ENCODE results near the gene NOS1AP. TPM values are rescaled to one million over a fixed set of nuclear protein-coding genes. Genes with fewer than 3 reads are reported as not detected.

Gene NOS1AP
- total RNA-seq, 2 donors from 2014 or later: 3.1 to 4.0 TPM

DNA sequence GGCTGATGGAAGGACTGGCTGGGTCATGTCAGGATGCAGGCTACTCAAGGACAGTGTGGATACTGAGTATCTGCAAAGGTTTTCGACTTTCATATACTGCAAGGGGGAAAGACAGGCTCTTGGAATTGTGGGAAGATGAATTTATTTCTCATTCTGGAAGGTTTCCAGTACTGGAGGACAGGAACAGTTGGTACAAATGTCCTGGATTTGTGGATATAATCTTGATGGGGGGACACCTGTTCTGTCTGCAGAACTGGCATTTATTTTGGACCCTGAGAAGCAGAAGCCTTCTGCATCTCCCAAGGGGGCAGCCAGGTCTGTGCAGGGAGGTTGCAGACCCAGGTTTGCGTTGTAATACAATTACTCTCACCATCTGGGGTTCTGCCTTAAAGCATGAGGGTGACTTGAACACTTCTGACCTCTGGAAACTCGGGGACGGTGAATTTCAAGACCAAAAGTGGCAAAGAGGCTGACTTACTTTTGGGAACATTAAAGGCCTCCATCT lies 65.8 kb downstream of the NOS1AP start:
- TF ChIP-seq, protein P1, sequence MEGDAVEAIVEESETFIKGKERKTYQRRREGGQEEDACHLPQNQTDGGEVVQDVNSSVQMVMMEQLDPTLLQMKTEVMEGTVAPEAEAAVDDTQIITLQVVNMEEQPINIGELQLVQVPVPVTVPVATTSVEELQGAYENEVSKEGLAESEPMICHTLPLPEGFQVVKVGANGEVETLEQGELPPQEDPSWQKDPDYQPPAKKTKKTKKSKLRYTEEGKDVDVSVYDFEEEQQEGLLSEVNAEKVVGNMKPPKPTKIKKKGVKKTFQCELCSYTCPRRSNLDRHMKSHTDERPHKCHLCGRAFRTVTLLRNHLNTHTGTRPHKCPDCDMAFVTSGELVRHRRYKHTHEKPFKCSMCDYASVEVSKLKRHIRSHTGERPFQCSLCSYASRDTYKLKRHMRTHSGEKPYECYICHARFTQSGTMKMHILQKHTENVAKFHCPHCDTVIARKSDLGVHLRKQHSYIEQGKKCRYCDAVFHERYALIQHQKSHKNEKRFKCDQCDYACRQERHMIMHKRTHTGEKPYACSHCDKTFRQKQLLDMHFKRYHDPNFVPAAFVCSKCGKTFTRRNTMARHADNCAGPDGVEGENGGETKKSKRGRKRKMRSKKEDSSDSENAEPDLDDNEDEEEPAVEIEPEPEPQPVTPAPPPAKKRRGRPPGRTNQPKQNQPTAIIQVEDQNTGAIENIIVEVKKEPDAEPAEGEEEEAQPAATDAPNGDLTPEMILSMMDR (IDR thresholded peaks at IDR 0.05): no peak
- no peak for TF ChIP-seq POLR2A (IDR thresholded peaks at IDR 0.05)
- intact Hi-C loops (cut with DNase I): no loop called here
- WGBS, 2 donors: 93% methylated on average over 4 of the region's 4 CpGs

DNA sequence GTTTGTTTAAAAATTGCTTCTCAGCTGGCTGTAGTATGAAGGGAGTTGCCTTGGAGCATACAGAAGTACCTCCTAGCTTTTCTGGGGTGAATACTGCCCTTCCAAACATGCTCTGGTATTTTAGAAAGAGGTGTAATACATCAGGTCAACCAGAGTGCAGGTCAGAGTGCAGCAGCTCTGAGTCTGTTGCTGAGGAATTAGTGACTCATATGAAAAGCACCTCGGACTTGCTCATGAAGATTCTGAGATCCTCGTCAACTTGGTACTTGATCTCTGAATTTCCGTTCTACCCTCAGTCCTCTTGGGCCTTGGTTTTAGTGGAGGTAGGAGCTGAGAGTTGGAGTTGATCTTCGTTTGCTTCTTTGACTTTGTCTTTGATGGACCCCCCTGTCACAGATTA lies 67.3 kb downstream of the NOS1AP start:
- no peak overlapping the region for H3K4me3 ChIP-seq
- no peaks in the 10 kb centered on the region for H3K36me3 ChIP-seq (replicated peaks in 1 of 2; ENCODE audit: insufficient read depth in 1 of 2, low read depth in 2 of 2)
- intact Hi-C loops (cut with DNase I): no loop called here
- ATAC-seq (no peak), DNase-seq (no peak)
- H3K27me3 ChIP-seq: no peaks in the 10 kb centered on the region
- no peak for TF ChIP-seq POLR2A (IDR thresholded peaks at IDR 0.05)
- TF ChIP-seq, protein P1 (IDR thresholded peaks at IDR 0.05): no peak
- WGBS, 2 donors: 68 to 70% methylated on average over 4 of the region's 4 CpGs
- H3K4me1 ChIP-seq: peaks cover 18% of the 10 kb centered on the region
- no peak overlapping the region for H3K27ac ChIP-seq
- H3K9me3 ChIP-seq: no peaks in the 10 kb centered on the region

More for the DNA sequence above, 65.8 kb downstream of the NOS1AP start:
- Histone ChIP-seq H3K27ac (no peak overlapping the region), H3K4me1 (peaks cover 25% of the 10 kb centered on the region), H3K27me3 (no peaks in the 10 kb centered on the region), H3K4me3 (no peak overlapping the region), H3K9me3 (no peaks in the 10 kb centered on the region), H3K36me3 (replicated peaks in 1 of 2; ENCODE audit: insufficient read depth in 1 of 2, low read depth in 2 of 2) (no peaks in the 10 kb centered on the region)
- ATAC-seq (no peak), DNase-seq (no peak)

DNA sequence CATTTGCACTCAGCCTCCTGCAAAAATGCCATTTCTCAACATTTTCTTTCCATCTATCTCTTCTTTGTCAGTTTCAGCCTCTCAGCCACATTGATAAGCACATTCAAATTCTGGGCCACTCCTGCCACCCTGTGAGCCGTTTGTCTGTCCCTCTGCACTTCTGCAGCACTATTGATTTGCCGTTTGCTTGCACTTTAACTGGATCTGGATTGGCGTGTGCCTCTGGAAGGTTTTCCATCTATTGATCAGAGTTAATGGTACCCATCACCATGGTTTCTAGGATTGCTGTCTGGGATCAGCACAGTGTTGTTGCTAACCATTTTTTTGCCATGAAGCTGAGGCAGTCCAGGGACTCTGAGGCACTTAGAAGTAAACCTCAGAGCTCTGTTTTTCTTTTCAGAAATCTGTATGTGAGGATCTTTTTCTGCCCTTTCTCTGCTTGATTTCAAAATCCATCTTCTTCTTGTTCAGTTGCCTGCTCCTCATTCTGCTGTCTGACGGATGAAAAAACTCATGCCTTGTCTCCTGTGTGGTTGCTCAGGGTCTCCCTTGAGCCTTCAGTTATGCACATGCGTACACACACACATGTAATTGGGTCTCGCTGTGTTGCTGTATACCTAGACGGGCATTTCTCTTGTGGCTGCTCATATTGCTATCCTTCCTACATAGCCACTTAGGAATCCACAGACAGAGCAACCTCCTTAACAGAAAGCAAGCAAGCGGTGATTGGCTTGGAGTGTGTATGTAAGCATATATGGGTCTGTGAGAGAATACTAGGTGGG lies 67.9 kb downstream of the NOS1AP start:
- Histone ChIP-seq H3K4me3 (no peak overlapping the region), H3K4me1 (peaks cover 12% of the 10 kb centered on the region), H3K27ac (no peak overlapping the region), H3K9me3 (no peaks in the 10 kb centered on the region), H3K36me3 (replicated peaks in 1 of 2; ENCODE audit: insufficient read depth in 1 of 2, low read depth in 2 of 2) (no peaks in the 10 kb centered on the region), H3K27me3 (no peaks in the 10 kb centered on the region)
- WGBS, 2 donors: 69 to 70% methylated on average over 8 of the region's 8 CpGs
- ATAC-seq: no peak
- no peak for TF ChIP-seq POLR2A (IDR thresholded peaks at IDR 0.05)
- TF ChIP-seq, protein P1 (IDR thresholded peaks at IDR 0.05): no peak
- DNase-seq: no peak
- intact Hi-C loops (cut with DNase I): no loop called here

DNA sequence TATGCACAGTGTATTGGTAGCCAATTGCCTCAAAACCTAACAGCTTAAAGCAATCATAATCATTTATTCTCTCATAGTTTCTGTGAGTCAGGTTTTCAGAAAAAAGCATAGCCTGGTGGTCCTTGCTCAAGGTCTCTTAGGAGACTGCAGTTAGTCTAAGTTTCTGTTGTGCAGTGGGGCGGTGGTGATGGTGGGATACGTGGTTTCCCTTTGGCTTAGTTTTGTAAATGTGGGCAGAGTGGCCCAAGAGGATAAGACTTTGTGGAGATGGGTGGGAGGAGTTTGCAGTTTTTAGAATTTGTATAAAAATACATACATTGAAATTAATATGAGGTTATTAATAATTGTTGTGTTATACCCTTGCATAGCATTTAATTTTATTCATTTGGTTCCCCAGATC lies 68.6 kb downstream of the NOS1AP start:
- no peak overlapping the region for H3K4me3 ChIP-seq
- H3K4me1 ChIP-seq: peaks cover 7% of the 10 kb centered on the region
- intact Hi-C loops (cut with DNase I): no loop called here
- no peaks in the 10 kb centered on the region for H3K9me3 ChIP-seq
- 87 to 90% methylated on average over 2 of the region's 2 CpGs for WGBS, 2 donors
- H3K36me3 ChIP-seq (replicated peaks in 1 of 2; ENCODE audit: insufficient read depth in 1 of 2, low read depth in 2 of 2): no peaks in the 10 kb centered on the region
- DNase-seq (no peak), ATAC-seq (no peak)
- H3K27ac ChIP-seq: no peak overlapping the region
- TF ChIP-seq POLR2A (IDR thresholded peaks at IDR 0.05): no peak
- TF ChIP-seq, protein P1 (IDR thresholded peaks at IDR 0.05): no peak
- no peaks in the 10 kb centered on the region for H3K27me3 ChIP-seq

Data from body of pancreas (tissue), 4 donors.